CD4-positive, alpha-beta T cell treated with Interleukin-10 for 1 hour (primary cell): ENCODE measurements around the gene SLC35G2.
"Not testable (repeated sequence)": the region's sequence is repeated elsewhere in the genome, so short reads cannot be mapped to it uniquely, and the experiment has no call there.

Experiments used
- DNase-seq: peaks from one replicate; pipeline ENCODE4 v3.0.0-alpha.2; 2020

SLC35G2 gene

GRCh38 chr3:136891934-136892855, 73.3 kb downstream of the SLC35G2 start:
- DNase-seq, result no peak

- no peak for DNase-seq
Measured at GRCh38 chr3:136893848-136894443, 75.0 kb downstream of the SLC35G2 start.

DNA sequence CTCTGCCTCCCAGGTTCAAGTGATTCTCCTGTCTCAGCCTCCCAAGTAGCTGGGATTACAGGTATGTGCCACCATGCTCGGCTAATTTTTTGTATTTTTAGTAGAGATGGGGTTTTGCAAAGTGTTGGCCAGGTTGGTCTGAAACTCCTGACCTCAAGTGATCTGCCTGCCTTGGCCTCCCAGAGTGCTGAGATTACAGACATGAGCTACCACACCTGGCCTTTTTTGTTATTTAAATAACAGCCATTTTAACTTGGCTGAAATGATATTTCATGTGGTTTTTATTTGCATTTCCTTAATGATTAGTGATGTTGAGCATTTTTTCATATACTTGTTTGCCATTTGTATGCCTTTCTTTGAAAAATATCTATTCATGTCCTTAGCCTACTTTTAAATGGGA, 78.2 kb downstream of the SLC35G2 start:
- not testable (repeated sequence) for DNase-seq

DNA sequence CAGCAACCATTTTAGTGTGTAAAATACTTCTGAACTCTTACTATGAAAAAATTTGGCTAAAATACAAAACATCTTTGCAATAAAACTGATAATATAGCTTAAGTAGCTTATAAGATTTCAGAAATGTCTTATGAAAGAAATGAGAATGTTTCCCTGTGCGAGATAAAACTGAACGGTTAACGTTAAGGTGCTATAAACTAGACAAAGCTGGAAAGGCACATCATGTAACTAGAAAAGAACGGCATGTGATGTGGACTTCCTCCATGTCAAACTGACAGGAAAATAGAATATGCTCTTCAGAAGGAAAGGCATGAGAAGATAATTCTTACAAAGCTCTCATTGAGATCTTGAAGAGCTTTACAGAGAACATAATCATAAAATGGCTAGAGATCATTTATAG, 79.6 kb downstream of the SLC35G2 start:
- no peak for DNase-seq

DNA sequence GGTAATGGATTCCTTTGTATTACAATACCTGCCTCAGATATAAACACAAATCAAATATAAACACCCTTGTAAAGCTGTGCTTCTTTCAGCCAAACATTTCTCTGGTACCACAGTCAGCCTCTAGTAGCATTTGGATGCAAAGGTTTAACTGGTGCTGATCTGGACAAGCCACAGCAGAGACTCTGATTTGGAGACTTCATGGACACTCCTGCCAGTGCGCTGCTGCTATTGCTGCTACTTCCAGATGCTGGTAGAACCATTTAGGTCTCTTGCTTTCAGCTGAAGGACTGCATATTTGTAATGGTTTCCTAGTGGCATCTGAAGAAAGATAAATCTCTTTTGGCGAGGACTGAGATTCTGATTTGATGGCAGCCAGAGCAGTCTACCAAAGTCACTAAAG, 80.0 kb downstream of the SLC35G2 start:
- DNase-seq, result no peak

DNA sequence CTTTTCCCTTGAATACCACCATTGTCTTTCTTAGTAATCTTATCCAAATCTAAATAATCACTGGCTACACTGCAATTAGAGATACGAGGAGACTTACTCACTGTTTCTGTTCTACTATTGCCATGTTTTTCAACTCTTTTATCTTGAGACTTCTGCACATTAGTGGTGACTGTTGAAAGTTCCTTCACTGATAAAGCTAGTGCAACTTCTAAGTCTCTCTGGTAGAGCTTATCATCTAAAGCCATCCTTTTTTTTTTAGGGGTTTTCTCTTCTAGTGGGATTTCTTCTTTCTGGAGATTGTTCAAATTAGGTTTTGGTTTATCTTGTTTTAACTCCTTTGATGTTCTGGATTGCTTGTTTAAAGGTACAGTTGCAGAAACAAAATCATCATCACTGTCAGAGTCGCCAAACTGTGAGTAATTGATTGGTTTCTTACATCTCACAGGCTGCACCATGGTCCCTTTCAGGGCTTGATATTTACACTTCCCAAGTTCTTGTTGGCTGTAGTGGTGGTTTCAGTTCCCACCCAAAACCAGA, 80.8 kb downstream of the SLC35G2 start:
- no peak for DNase-seq

DNA sequence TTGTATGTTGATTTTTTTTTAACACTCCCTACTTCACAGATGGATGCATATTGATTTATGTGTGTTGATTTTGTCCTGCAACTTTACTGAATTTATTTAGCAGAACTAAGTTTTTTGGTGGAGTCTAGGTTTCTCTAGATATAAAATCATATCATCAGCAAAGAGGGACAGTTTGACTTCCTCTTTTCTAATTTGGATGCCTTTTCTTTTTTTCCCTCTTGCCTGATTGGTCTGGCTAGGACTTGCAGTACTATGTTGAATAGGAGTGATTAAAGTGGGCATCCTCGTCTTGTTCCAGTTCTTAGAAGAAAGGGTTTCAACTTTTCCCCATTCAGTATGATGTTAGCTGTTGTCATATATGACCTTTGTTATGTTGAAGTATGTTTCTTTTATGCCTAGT, 81.8 kb downstream of the SLC35G2 start:
- DNase-seq, result not testable (repeated sequence)

- DNase-seq, result no peak
Measured at GRCh38 chr3:136901391-136901790, 82.5 kb downstream of the SLC35G2 start.

- DNase-seq, result not testable (repeated sequence)
Measured at GRCh38 chr3:136902530-136902929, 83.6 kb downstream of the SLC35G2 start.

GRCh38 chr3:136903899-136904298, 85.0 kb downstream of the SLC35G2 start:
- DNase-seq, result no peak

DNA sequence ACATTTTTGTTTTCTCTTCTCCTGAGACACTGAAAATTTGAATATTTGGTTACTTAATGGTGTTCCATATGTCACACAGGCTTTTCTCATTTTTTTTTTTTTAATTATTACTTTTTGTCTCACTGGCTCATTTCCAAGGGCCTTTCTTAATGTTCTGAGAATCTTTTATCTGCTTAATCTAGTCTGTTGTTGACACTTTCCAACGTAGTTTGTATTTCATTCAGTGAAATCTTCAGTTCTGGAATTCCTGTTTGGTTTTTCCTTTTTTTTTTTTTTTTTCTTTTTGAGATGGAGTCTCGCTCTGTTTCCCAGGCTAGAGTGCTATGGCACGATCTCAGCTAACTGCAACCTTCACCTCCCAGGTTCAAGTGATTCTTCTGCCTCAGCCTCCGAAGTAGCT, 85.8 kb downstream of the SLC35G2 start:
- no peak for DNase-seq
